Gastroesophageal sphincter (tissue), 4 donors: ENCODE data around the gene CDHR5. TPM values are rescaled to one million over a fixed set of nuclear protein-coding genes. Genes with fewer than 3 reads are reported as not detected.

Experiments
- ATAC-seq: fragments of 150-250 bp; one replicate; pipeline ENCODE4 v1.9.1; 2016; ENCODE audit warnings: mild to moderate bottlenecking, moderate library complexity
- H3K27ac ChIP-seq, 4 donors: fragments of 200-600 bp; sonication (generic) in 3 of 4; 1 replicate in 3 of 4; 2 replicates in 1 of 4; pipeline ENCODE4 v1.5.1; 2016 to 2019
- H3K27me3 ChIP-seq: fragments of 200-600 bp; sonication (generic); one replicate; pipeline ENCODE4 v1.5.1; 2019
- H3K36me3 ChIP-seq, 2 donors: fragments of 200-600 bp; sonication (generic); one replicate each; pipeline ENCODE4 v1.5.1; 2019; ENCODE audit warnings: control low read depth in 1 of 2
- H3K4me1 ChIP-seq, 3 donors: fragments of 200-600 bp; sonication (generic); 1 replicate in 2 of 3; 2 replicates in 1 of 3; pipeline ENCODE4 v1.5.1; 2016 to 2019; ENCODE audit warnings: control low read depth in 2 of 3
- H3K4me3 ChIP-seq, 2 donors: fragments of 200-600 bp; sonication (generic); one replicate each; pipeline ENCODE4 v1.5.1; 2019; ENCODE audit warnings: mild to moderate bottlenecking in 1 of 2, moderate library complexity in 1 of 2
- H3K9me3 ChIP-seq, 3 donors: fragments of 200-600 bp; sonication (generic); one replicate each; pipeline ENCODE4 v1.5.1; 2017 to 2019; ENCODE audit warnings: control low read depth in 2 of 3
- EP300 ChIP-seq: sonication (generic); formaldehyde crosslinking; IDR thresholded peaks from one replicate; pipeline ENCODE4 v1.6.1; 2017; ENCODE audit warnings: antibody characterized with exemption, mild to moderate bottlenecking
- POLR2A ChIP-seq, 2 donors: fragments of 450-650 bp; IDR thresholded peaks; one replicate each; pipeline ENCODE4 v1.6.1; 2017; ENCODE audit warnings: antibody characterized with exemption in 2 of 2, mild to moderate bottlenecking in 2 of 2, moderate library complexity in 1 of 2
- POLR2AphosphoS5 ChIP-seq: sonication (generic); formaldehyde crosslinking; IDR thresholded peaks from one replicate; pipeline ENCODE4 v1.6.1; 2017; ENCODE audit warnings: antibody characterized with exemption
- WGBS, 2 donors: methylation state at CpG; one replicate each; pipeline ENCODE4 v1.1.5; 2018; ENCODE audit warnings: low coverage in 1 of 2; 5-methylcytosine and 5-hydroxymethylcytosine counted together
- total RNA-seq, 4 donors: library from RNA; depleted of rRNA; stranded (reverse); fragments of >200 nt; gene quantifications; one replicate each; pipeline ENCODE4 v1.1.0, GENCODE V29; 2016
- TF ChIP-seq, protein P1 (sequence below), 4 experiments: fragments of 200-600 bp in 2 of 4; fragments of 450-650 bp in 2 of 4; sonication (generic) in 1 of 4; IDR thresholded peaks; one replicate each; pipeline ENCODE4 v1.5.1; 2017 to 2019; ENCODE audit warnings: antibody characterized with exemption in 4 of 4, mild to moderate bottlenecking in 2 of 4, moderate library complexity in 2 of 4

Gene CDHR5
- total RNA-seq, 4 donors from 2014 or later, result not detected

- Histone ChIP-seq H3K4me3 (peak within 1 kb of the TSS in 1 of 2 donors; percentile 45), H3K27ac (no peak within 1 kb of the TSS), H3K4me1 (peaks cover 0 to 42% (median 11%) of the 10 kb centered on the region in 3 donors), H3K36me3 (peaks cover 0 to 18% of the 10 kb centered on the region in 2 donors), H3K27me3 (peaks cover 43% of the 10 kb centered on the region), H3K9me3 (no peaks in the 10 kb centered on the region)
- 2% methylated on average over 9 of the region's 100 CpGs; no CpG with 5 or more reads in 1 of the 2 donors for WGBS, 2 donors
- TF ChIP-seq POLR2A (IDR thresholded peaks at IDR 0.05), result no peak
- TF ChIP-seq POLR2AphosphoS5, result no peak
- no peak for TF ChIP-seq EP300
- TF ChIP-seq, protein P1, sequence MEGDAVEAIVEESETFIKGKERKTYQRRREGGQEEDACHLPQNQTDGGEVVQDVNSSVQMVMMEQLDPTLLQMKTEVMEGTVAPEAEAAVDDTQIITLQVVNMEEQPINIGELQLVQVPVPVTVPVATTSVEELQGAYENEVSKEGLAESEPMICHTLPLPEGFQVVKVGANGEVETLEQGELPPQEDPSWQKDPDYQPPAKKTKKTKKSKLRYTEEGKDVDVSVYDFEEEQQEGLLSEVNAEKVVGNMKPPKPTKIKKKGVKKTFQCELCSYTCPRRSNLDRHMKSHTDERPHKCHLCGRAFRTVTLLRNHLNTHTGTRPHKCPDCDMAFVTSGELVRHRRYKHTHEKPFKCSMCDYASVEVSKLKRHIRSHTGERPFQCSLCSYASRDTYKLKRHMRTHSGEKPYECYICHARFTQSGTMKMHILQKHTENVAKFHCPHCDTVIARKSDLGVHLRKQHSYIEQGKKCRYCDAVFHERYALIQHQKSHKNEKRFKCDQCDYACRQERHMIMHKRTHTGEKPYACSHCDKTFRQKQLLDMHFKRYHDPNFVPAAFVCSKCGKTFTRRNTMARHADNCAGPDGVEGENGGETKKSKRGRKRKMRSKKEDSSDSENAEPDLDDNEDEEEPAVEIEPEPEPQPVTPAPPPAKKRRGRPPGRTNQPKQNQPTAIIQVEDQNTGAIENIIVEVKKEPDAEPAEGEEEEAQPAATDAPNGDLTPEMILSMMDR (IDR thresholded peaks at IDR 0.05), result no peak
- peak; percentile 84 for ATAC-seq
Observed at GRCh38 chr11:636511-637332, 12.0 kb upstream of the CDHR5 start, which contains the start of gene DRD4. Gene DRD4 (plus strand): TSS chr11:637269. CDS start chr11:637305, 36 bp downstream.

DNA sequence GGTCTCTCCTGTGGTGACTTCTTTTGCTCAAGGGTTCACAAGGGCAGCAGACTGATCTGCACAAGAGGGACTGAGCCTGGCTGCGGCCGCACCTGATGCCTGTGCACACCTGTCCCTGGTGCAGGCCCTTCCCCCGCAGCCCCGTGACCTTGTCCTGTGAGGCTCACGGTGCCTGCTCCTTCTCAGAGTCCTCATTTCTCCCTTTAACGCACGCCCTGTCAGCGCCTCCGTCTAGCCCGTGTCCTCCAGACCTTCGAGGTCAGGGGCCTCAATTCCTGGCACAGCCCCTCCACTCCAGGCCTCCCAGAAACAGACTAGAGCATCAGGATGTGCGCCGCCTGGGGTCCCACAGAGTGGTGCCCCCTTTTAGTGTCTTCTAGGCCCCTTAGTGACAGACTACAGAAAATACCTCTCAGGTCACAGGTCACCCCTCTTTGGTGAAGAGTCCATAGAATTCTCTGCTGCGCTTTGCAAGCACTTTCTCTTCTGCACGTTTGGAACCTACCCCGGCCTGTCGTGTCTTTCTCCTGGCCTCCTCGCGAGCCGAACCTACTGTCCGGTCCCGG, 11.3 kb upstream of the CDHR5 start:
- Histone ChIP-seq H3K4me1 (peaks cover 0 to 42% (median 11%) of the 10 kb centered on the region in 3 donors), H3K36me3 (peaks cover 0 to 12% of the 10 kb centered on the region in 2 donors), H3K4me3 (no peak overlapping the region), H3K27ac (no peak overlapping the region), H3K27me3 (peaks cover 43% of the 10 kb centered on the region), H3K9me3 (no peaks in the 10 kb centered on the region)
- 68 to 73% methylated on average over 9 to 10 of the region's 22 CpGs for WGBS, 2 donors
- no peak for ATAC-seq
- TF ChIP-seq POLR2A (IDR thresholded peaks at IDR 0.05), result no peak
- TF ChIP-seq EP300, result no peak
- TF ChIP-seq, protein P1 (IDR thresholded peaks at IDR 0.05), result no peak
- TF ChIP-seq POLR2AphosphoS5, result no peak

GRCh38 chr11:630871-631270, 6.1 kb upstream of the CDHR5 start:
- TF ChIP-seq EP300 (no peak), POLR2A (IDR thresholded peaks at IDR 0.05) (no peak)
- TF ChIP-seq, protein P1 (IDR thresholded peaks at IDR 0.05), result no peak
- WGBS, 2 donors, result 86 to 92% methylated on average over 2 to 3 of the region's 5 CpGs
- Histone ChIP-seq H3K4me3 (no peak overlapping the region), H3K27ac (no peak overlapping the region), H3K9me3 (no peaks in the 10 kb centered on the region), H3K27me3 (peaks cover 10% of the 10 kb centered on the region), H3K36me3 (no peaks in the 10 kb centered on the region), H3K4me1 (peaks cover 0 to 36% (median 0%) of the 10 kb centered on the region in 3 donors)
- ATAC-seq, result no peak

- Histone ChIP-seq H3K9me3 (no peaks in the 10 kb centered on the region), H3K36me3 (peaks cover 0 to 3% of the 10 kb centered on the region in 2 donors), H3K4me3 (no peak overlapping the region), H3K27ac (peak overlapping the region in 2 of 4 donors; percentile 59 to 65), H3K4me1 (peaks cover 0 to 37% (median 0%) of the 10 kb centered on the region in 3 donors), H3K27me3 (peaks cover 27% of the 10 kb centered on the region)
- WGBS, 2 donors, result 0 to 21% methylated on average over 1 to 9 of the region's 10 CpGs
- ATAC-seq, result peak; percentile 62
- TF ChIP-seq POLR2AphosphoS5 (no peak), POLR2A (IDR thresholded peaks at IDR 0.05) (no peak), EP300 (no peak)
- TF ChIP-seq, protein P1 (IDR thresholded peaks at IDR 0.05), result peak in 3 of 4 experiments; percentile 32 to 48 (median 42)
Observed at GRCh38 chr11:629237-629583, 4.5 kb upstream of the CDHR5 start.
